HepG2 (cell line): ENCODE results near the gene NUTF2. TPM values are rescaled to one million over a fixed set of nuclear protein-coding genes. Genes with fewer than 3 reads are reported as not detected.

Source experiments
- JUND ChIP-seq: sonication (generic); formaldehyde crosslinking; IDR thresholded peaks from 2 replicates; pipeline ENCODE4 v1.8.0; 2022; ENCODE audit warnings: mild to moderate bottlenecking, missing genetic modification reagents
- NR2C2 ChIP-seq: sonication (generic); formaldehyde crosslinking; IDR thresholded peaks from 2 replicates; pipeline ENCODE4 v1.4.0; 2020; ENCODE audit warnings: missing genetic modification reagents, mild to moderate bottlenecking, moderate library complexity, borderline replicate concordance
- PHF21A ChIP-seq: sonication (generic); formaldehyde crosslinking; IDR thresholded peaks from 2 replicates; pipeline ENCODE4 v1.5.0; 2020; ENCODE audit warnings: mild to moderate bottlenecking, missing genetic modification reagents
- RBM39 ChIP-seq: fragments of 200-400 bp; formaldehyde crosslinking; IDR thresholded peaks from one replicate; pipeline ENCODE4 v1.6.1; 2018; ENCODE audit warnings: antibody characterized with exemption, mild to moderate bottlenecking, low read depth, low read length; ENCODE audit not compliant: poor library complexity, severe bottlenecking
- TMF1 ChIP-seq: sonication (generic); formaldehyde crosslinking; IDR thresholded peaks from 2 replicates; pipeline ENCODE4 v1.8.1; 2022; ENCODE audit warnings: low read depth, missing genetic modification reagents
- ZBTB7B ChIP-seq: sonication (generic); formaldehyde crosslinking; IDR thresholded peaks from 2 replicates; pipeline ENCODE4 v1.4.0; 2020; ENCODE audit warnings: missing genetic modification reagents
- ZNF12 ChIP-seq: sonication (generic); formaldehyde crosslinking; IDR thresholded peaks from 2 replicates; pipeline ENCODE4 v1.5.0; 2020; ENCODE audit warnings: missing genetic modification reagents
- ZNF253 ChIP-seq: sonication (generic); formaldehyde crosslinking; IDR thresholded peaks from 2 replicates; pipeline ENCODE4 v1.8.0; 2022; ENCODE audit warnings: mild to moderate bottlenecking, missing genetic modification reagents, borderline replicate concordance
- ZNF296 ChIP-seq: sonication (generic); formaldehyde crosslinking; conservative IDR thresholded peaks from 2 replicates; pipeline ENCODE4 v1.5.0; 2020; ENCODE audit warnings: mild to moderate bottlenecking, missing genetic modification reagents
- ZNF318 ChIP-seq: sonication (generic); formaldehyde crosslinking; IDR thresholded peaks from 2 replicates; pipeline ENCODE4 v1.4.0; 2020; ENCODE audit warnings: mild to moderate bottlenecking, missing genetic modification reagents
- ZNF616 ChIP-seq: sonication (generic); formaldehyde crosslinking; IDR thresholded peaks from 2 replicates; pipeline ENCODE4 v1.5.0; 2020; ENCODE audit warnings: low read depth, mild to moderate bottlenecking, missing genetic modification reagents
- ZNF691 ChIP-seq: sonication (generic); formaldehyde crosslinking; IDR thresholded peaks from 2 replicates; pipeline ENCODE4 v1.4.0; 2020; ENCODE audit warnings: missing genetic modification reagents, low read depth, mild to moderate bottlenecking, borderline replicate concordance
- ZNF879 ChIP-seq: sonication (generic); formaldehyde crosslinking; IDR thresholded peaks from 2 replicates; pipeline ENCODE4 v1.8.1; 2023; ENCODE audit warnings: missing genetic modification reagents
- polyA plus RNA-seq, 8 experiments: library from polyadenylated mRNA; depleted of rRNA in 3 of 8; stranded (reverse) in 7 of 8; unstranded in 1 of 8; fragments of >200 nt; fragmentation: Illumina TruSeq in 4 of 8; extraction: Trizol in 4 of 8; gene quantifications; 2 replicates each; pipeline versions ENCODE4 v1.2.1 to v1.2.3, GENCODE V29; 2011 to 2016; ENCODE audit warnings: low read depth in 4 of 8, missing spikeins in 1 of 8, mixed read lengths in 1 of 8; ENCODE audit not compliant: insufficient read depth in 1 of 8
- total RNA-seq, 5 experiments: library from RNA; depleted of rRNA; stranded (reverse); fragments of >200 nt; fragmentation: Illumina TruSeq; extraction: Trizol; gene quantifications; 2 replicates each; pipeline ENCODE4 v1.2.3, GENCODE V29; 2016; ENCODE audit warnings: low read depth in 1 of 5

Gene NUTF2
- total and polyA plus RNA-seq, 2 of the 13 experiments (the other 11 are each of a cell fraction or from before 2014, with no cell fraction given), result 168 to 214 TPM

GRCh38 chr16:67842509-67843342 lies 4.0 kb upstream of the NUTF2 start (continued):
- TF ChIP-seq ZNF318 (CRISPR knock-in tag) (peak; percentile 90; the same call in 1 of the 2 replicates), ZNF879 (0 out of 2 replicates have a peak, but pooled peaks have one; percentile 16), JUND (peak; percentile 55; the same call in 1 of the 2 replicates), ZNF616 (CRISPR knock-in tag) (0 out of 2 replicates have a peak, but pooled peaks have one; percentile 44), ZNF12 (CRISPR knock-in tag) (peak; percentile 39; the same call in 1 of the 2 replicates), ZNF691 (CRISPR knock-in tag) (0 out of 2 replicates have a peak, but pooled peaks have one; percentile 10), ZBTB7B (CRISPR knock-in tag) (peak; percentile 70), RBM39 (peak; percentile 91), TMF1 (CRISPR knock-in tag) (peak; percentile 12; the same call in 1 of the 2 replicates), PHF21A (CRISPR knock-in tag) (peak; percentile 33; the same call in 1 of the 2 replicates), ZNF253 (peak; percentile 71; the same call in 1 of the 2 replicates), ZNF296 (CRISPR knock-in tag) (peak; percentile 64; the same call in 1 of the 2 replicates), NR2C2 (no peak)
